ENCODE data around the gene GALNT10.

- TF ChIP-seq POLR2A (IDR thresholded peaks at IDR 0.05) (no peak), CTCF (IDR thresholded peaks at IDR 0.05) (no peak)
These were observed 120.8 kb downstream of the GALNT10 start for GRCh38 chr5:154311362-154311761.

Measured in uterus (tissue), 2 donors.